SK-N-SH treated with all-trans-retinoic acid at 6 μM for 48 hours (cell line): ENCODE results near the gene MYOC.

ENCODE experiments used
- BACH2 ChIP-seq: fragments of 250-450 bp; sonication (Bioruptor Pico); IDR thresholded peaks from 2 replicates; pipeline ENCODE4 v1.9.0; 2021; ENCODE audit warnings: mild to moderate bottlenecking, borderline replicate concordance
- CREB5 ChIP-seq: fragments of 250-450 bp; sonication (Bioruptor Pico); IDR thresholded peaks from 2 replicates; pipeline ENCODE4 v1.5.1; 2020; ENCODE audit warnings: low read depth, mild to moderate bottlenecking, moderate library complexity
- CSRNP3 ChIP-seq: fragments of 250-450 bp; sonication (Bioruptor Pico); IDR thresholded peaks from 2 replicates; pipeline ENCODE4 v1.5.1; 2021; ENCODE audit warnings: mild to moderate bottlenecking, moderate library complexity
- GLIS3 ChIP-seq: fragments of 250-450 bp; sonication (Bioruptor Pico); IDR thresholded peaks from 2 replicates; pipeline ENCODE4 v1.5.0; 2020; ENCODE audit warnings: mild to moderate bottlenecking, moderate library complexity
- ISL1 ChIP-seq: fragments of 250-450 bp; sonication (Bioruptor Pico); IDR thresholded peaks from 2 replicates; pipeline ENCODE4 v2.1.2; 2022; ENCODE audit warnings: mild to moderate bottlenecking, moderate library complexity
- RARB ChIP-seq: fragments of 250-450 bp; sonication (Bioruptor Pico); IDR thresholded peaks from 2 replicates; pipeline ENCODE4 v1.8.0; 2021; ENCODE audit warnings: mild to moderate bottlenecking, moderate library complexity
- TCF4 ChIP-seq: fragments of 250-450 bp; sonication (Bioruptor Pico); IDR thresholded peaks from 2 replicates; pipeline ENCODE4 v1.8.0; 2021; ENCODE audit warnings: mild to moderate bottlenecking, moderate library complexity, borderline replicate concordance
- TOX ChIP-seq: fragments of 250-450 bp; sonication (Bioruptor Pico); IDR thresholded peaks from 2 replicates; pipeline ENCODE4 v1.8.0; 2021; ENCODE audit warnings: mild to moderate bottlenecking, moderate library complexity, borderline replicate concordance
- ZC3H10 ChIP-seq: fragments of 250-450 bp; sonication (Bioruptor Pico); IDR thresholded peaks from 2 replicates; pipeline ENCODE4 v1.5.1; 2021; ENCODE audit warnings: mild to moderate bottlenecking, moderate library complexity
- ZFP3 ChIP-seq: fragments of 250-450 bp; sonication (Bioruptor Pico); IDR thresholded peaks from 2 replicates; pipeline ENCODE4 v1.5.0; 2020; ENCODE audit warnings: mild to moderate bottlenecking, moderate library complexity
- ZFP30 ChIP-seq: fragments of 450-650 bp; formaldehyde crosslinking; IDR thresholded peaks from 2 replicates; pipeline ENCODE4 v1.5.0; 2022; ENCODE audit warnings: mild to moderate bottlenecking, moderate library complexity
- ZNF565 ChIP-seq: fragments of 450-650 bp; formaldehyde crosslinking; conservative IDR thresholded peaks from 2 replicates; pipeline ENCODE4 v1.5.0; 2020; ENCODE audit warnings: low read depth, mild to moderate bottlenecking, moderate library complexity
- ZNF70 ChIP-seq: fragments of 450-650 bp; formaldehyde crosslinking; IDR thresholded peaks from 2 replicates; pipeline ENCODE4 v1.5.0; 2020; ENCODE audit warnings: mild to moderate bottlenecking, moderate library complexity
- TF ChIP-seq, protein P1 (sequence below): fragments of 250-450 bp; sonication (Bioruptor Pico); IDR thresholded peaks from 2 replicates; pipeline ENCODE4 v1.8.0; 2020; ENCODE audit warnings: mild to moderate bottlenecking, moderate library complexity, borderline replicate concordance

DNA sequence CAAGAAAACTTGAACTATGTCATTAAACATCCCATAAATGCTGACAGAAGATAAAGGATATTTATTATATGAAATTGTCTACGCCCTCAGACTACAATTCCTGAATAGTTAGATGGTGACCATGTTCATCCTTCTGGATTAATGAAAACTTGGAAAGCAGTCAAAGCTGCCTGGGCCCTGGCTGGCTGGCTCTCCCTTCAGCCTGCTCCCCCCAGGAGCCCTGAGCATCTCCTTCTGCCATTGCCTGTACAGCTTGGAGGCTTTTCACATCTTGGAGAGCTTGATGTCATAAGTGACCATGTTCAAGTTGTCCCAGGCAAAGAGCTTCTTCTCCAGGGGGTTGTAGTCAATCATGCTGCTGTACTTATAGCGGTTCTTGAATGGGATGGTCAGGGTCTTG lies 16.8 kb downstream of the MYOC start:
- TF ChIP-seq ZFP3 (CRISPR knock-in tag): no peak
- no peak for TF ChIP-seq ZFP30 (CRISPR knock-in tag)
- TF ChIP-seq CREB5 (CRISPR knock-in tag): no peak
- TF ChIP-seq BACH2 (CRISPR knock-in tag): no peak
- TF ChIP-seq TCF4 (CRISPR knock-in tag): no peak
- TF ChIP-seq, protein P1, sequence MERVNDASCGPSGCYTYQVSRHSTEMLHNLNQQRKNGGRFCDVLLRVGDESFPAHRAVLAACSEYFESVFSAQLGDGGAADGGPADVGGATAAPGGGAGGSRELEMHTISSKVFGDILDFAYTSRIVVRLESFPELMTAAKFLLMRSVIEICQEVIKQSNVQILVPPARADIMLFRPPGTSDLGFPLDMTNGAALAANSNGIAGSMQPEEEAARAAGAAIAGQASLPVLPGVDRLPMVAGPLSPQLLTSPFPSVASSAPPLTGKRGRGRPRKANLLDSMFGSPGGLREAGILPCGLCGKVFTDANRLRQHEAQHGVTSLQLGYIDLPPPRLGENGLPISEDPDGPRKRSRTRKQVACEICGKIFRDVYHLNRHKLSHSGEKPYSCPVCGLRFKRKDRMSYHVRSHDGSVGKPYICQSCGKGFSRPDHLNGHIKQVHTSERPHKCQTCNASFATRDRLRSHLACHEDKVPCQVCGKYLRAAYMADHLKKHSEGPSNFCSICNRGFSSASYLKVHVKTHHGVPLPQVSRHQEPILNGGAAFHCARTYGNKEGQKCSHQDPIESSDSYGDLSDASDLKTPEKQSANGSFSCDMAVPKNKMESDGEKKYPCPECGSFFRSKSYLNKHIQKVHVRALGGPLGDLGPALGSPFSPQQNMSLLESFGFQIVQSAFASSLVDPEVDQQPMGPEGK (CRISPR knock-in tag): no peak
- TF ChIP-seq ZNF565 (CRISPR knock-in tag): no peak
- no peak for TF ChIP-seq CSRNP3 (CRISPR knock-in tag)
- TF ChIP-seq ZNF70: no peak
- no peak for TF ChIP-seq GLIS3
- no peak for TF ChIP-seq TOX
- no peak for TF ChIP-seq ZC3H10 (CRISPR knock-in tag)
- no peak for TF ChIP-seq ISL1
- no peak for TF ChIP-seq RARB (CRISPR knock-in tag)
